ENCODE data around the gene PLEKHA8.

The PLEKHA8 gene

DNA sequence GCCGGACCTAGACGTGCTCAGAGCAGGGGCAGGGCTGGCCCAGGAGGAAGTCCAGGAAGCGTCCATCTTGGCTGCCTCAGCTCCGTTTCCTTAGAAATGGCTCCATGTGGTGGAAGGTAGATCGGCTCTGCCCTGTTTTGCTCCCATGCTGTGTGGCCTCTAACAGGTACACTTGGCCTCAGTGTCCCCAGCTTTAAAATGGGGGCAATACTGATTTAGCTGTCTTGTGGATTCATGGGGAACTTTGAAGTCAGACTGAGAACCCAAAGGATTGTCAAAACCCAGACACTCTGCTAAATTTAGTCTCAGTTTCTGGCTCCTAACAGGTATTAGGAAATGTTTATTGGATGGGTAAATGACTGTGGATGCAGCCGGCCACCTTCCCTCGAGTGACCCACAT is 122.5 kb downstream of the PLEKHA8 start:
- no peak overlapping the region for H3K4me3 Mint-ChIP-seq
- no peak for DNase-seq
- ATAC-seq (replicated peaks), result no peak
- H3K27me3 Mint-ChIP-seq, result no peaks in the 10 kb centered on the region
- no peak overlapping the region for H3K27ac Mint-ChIP-seq
- no peaks in the 10 kb centered on the region for H3K9me3 Mint-ChIP-seq
- H3K4me1 Mint-ChIP-seq (ENCODE audit: low read depth in 2 of 2), result peaks cover 0 to 3% of the 10 kb centered on the region in 2 donors
- H3K36me3 Mint-ChIP-seq (ENCODE audit: insufficient read depth), result peaks cover 5% of the 10 kb centered on the region

DNA sequence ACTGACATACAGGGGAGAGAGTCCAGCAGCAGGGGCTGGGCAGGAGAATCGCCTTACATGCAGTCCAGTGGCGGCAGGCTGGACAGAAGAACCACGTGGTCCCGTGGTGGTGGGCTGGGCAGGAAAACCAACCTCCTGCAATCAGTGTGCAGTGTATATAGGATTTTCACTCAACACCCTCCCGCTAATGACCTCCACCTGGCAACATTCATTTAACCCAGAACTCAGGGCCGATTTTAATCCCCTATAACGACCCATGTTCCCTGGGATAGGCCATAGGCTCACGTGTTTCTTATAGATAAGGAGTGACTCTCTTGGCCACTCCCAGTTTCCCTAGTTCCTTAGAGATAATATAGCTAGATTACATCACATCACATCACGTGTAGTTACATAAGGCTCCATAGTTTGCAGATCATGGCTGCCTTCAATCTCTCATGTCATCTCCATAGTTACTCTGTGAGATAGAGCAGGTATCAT is 125.9 kb downstream of the PLEKHA8 start:
- H3K27me3 Mint-ChIP-seq, result no peaks in the 10 kb centered on the region
- H3K9me3 Mint-ChIP-seq, result no peaks in the 10 kb centered on the region
- no peak for ATAC-seq (replicated peaks)
- H3K27ac Mint-ChIP-seq, result no peak overlapping the region
- H3K4me3 Mint-ChIP-seq, result no peak overlapping the region
- DNase-seq, result no peak
- peaks cover 5% of the 10 kb centered on the region for H3K36me3 Mint-ChIP-seq (ENCODE audit: insufficient read depth)
- peaks cover 2 to 3% of the 10 kb centered on the region in 2 donors for H3K4me1 Mint-ChIP-seq (ENCODE audit: low read depth in 2 of 2)

- H3K9me3 Mint-ChIP-seq, result no peaks in the 10 kb centered on the region
- peaks cover 9% of the 10 kb centered on the region for H3K36me3 Mint-ChIP-seq (ENCODE audit: insufficient read depth)
- ATAC-seq (replicated peaks) (no peak), DNase-seq (no peak)
- H3K27me3 Mint-ChIP-seq, result no peaks in the 10 kb centered on the region
- peaks cover 8 to 13% of the 10 kb centered on the region in 2 donors for H3K4me1 Mint-ChIP-seq (ENCODE audit: low read depth in 2 of 2)
- H3K4me3 Mint-ChIP-seq, result no peak overlapping the region
- no peak overlapping the region for H3K27ac Mint-ChIP-seq
These were observed 127.3 kb downstream of the PLEKHA8 start for GRCh38 chr7:30155481-30155880.

- peak overlapping the region in 1 of 2 donors; percentile 46 for H3K27ac Mint-ChIP-seq
- H3K27me3 Mint-ChIP-seq, result no peaks in the 10 kb centered on the region
- DNase-seq (no peak), ATAC-seq (replicated peaks) (peak; percentile 31)
- peak overlapping the region in 1 of 2 donors; percentile 20 for H3K4me3 Mint-ChIP-seq
- H3K36me3 Mint-ChIP-seq (ENCODE audit: insufficient read depth), result peaks cover 12% of the 10 kb centered on the region
- no peaks in the 10 kb centered on the region for H3K9me3 Mint-ChIP-seq
- H3K4me1 Mint-ChIP-seq (ENCODE audit: low read depth in 2 of 2), result peaks cover 12 to 23% of the 10 kb centered on the region in 2 donors
These were observed 129.0 kb downstream of the PLEKHA8 start for GRCh38 chr7:30157204-30157603.

GRCh38 chr7:30159163-30159562 is 131.0 kb downstream of the PLEKHA8 start:
- peaks cover 26 to 35% of the 10 kb centered on the region in 2 donors for H3K4me1 Mint-ChIP-seq (ENCODE audit: low read depth in 2 of 2)
- DNase-seq (no peak), ATAC-seq (replicated peaks) (no peak)
- H3K9me3 Mint-ChIP-seq, result no peaks in the 10 kb centered on the region
- H3K27ac Mint-ChIP-seq, result peak overlapping the region in 1 of 2 donors; percentile 59
- peak overlapping the region in 1 of 2 donors; percentile 25 for H3K4me3 Mint-ChIP-seq
- H3K27me3 Mint-ChIP-seq, result no peaks in the 10 kb centered on the region
- peaks cover 19% of the 10 kb centered on the region for H3K36me3 Mint-ChIP-seq (ENCODE audit: insufficient read depth)

- H3K36me3 Mint-ChIP-seq (ENCODE audit: insufficient read depth), result peaks cover 15% of the 10 kb centered on the region
- peak overlapping the region; percentile 4 to 59 for H3K27ac Mint-ChIP-seq
- H3K27me3 Mint-ChIP-seq, result no peaks in the 10 kb centered on the region
- H3K4me3 Mint-ChIP-seq, result peak overlapping the region in 1 of 2 donors; percentile 25
- peaks cover 28 to 38% of the 10 kb centered on the region in 2 donors for H3K4me1 Mint-ChIP-seq (ENCODE audit: low read depth in 2 of 2)
- ATAC-seq (replicated peaks) (no peak), DNase-seq (no peak)
- no peaks in the 10 kb centered on the region for H3K9me3 Mint-ChIP-seq
These were observed 131.5 kb downstream of the PLEKHA8 start for GRCh38 chr7:30159698-30160143.

- DNase-seq, result no peak
- H3K27ac Mint-ChIP-seq, result peak overlapping the region; percentile 4 to 59
- no peaks in the 10 kb centered on the region for H3K9me3 Mint-ChIP-seq
- H3K36me3 Mint-ChIP-seq (ENCODE audit: insufficient read depth), result peaks cover 14% of the 10 kb centered on the region
- H3K4me1 Mint-ChIP-seq (ENCODE audit: low read depth in 2 of 2), result peaks cover 28 to 38% of the 10 kb centered on the region in 2 donors
- ATAC-seq (replicated peaks), result no peak
- H3K4me3 Mint-ChIP-seq, result peak overlapping the region in 1 of 2 donors; percentile 5
- no peaks in the 10 kb centered on the region for H3K27me3 Mint-ChIP-seq
These were observed 132.1 kb downstream of the PLEKHA8 start for GRCh38 chr7:30160329-30160728.

- Mint-ChIP-seq H3K4me3 (peak overlapping the region; percentile 71 to 80), H3K36me3 (ENCODE audit: insufficient read depth) (peaks cover 14% of the 10 kb centered on the region), H3K9me3 (no peaks in the 10 kb centered on the region), H3K27me3 (no peaks in the 10 kb centered on the region), H3K27ac (peak overlapping the region; percentile 79 to 94), H3K4me1 (ENCODE audit: low read depth in 2 of 2) (peaks cover 28 to 38% of the 10 kb centered on the region in 2 donors)
- DNase-seq (no peak), ATAC-seq (replicated peaks) (no peak)
These were observed 133.9 kb downstream of the PLEKHA8 start for GRCh38 chr7:30162133-30162532.

- Mint-ChIP-seq H3K4me1 (ENCODE audit: low read depth in 2 of 2) (peaks cover 27 to 38% of the 10 kb centered on the region in 2 donors), H3K27me3 (no peaks in the 10 kb centered on the region), H3K36me3 (ENCODE audit: insufficient read depth) (peaks cover 14% of the 10 kb centered on the region), H3K27ac (peak overlapping the region; percentile 79 to 94), H3K4me3 (peak overlapping the region; percentile 71 to 80), H3K9me3 (no peaks in the 10 kb centered on the region)
- peak in 2 of 3 experiments; percentile 3 to 10 for DNase-seq
- ATAC-seq (replicated peaks), result peak; percentile 41
These were observed 134.5 kb downstream of the PLEKHA8 start for GRCh38 chr7:30162622-30163124.

GRCh38 chr7:30163231-30163894 is 135.2 kb downstream of the PLEKHA8 start:
- Mint-ChIP-seq H3K4me3 (peak overlapping the region; percentile 71 to 80), H3K27me3 (no peaks in the 10 kb centered on the region), H3K27ac (peak overlapping the region; percentile 79 to 94), H3K4me1 (ENCODE audit: low read depth in 2 of 2) (peaks cover 27 to 38% of the 10 kb centered on the region in 2 donors), H3K9me3 (no peaks in the 10 kb centered on the region), H3K36me3 (ENCODE audit: insufficient read depth) (peaks cover 14% of the 10 kb centered on the region)
- DNase-seq, result peak; percentile 27 to 53 (median 35)
- peak; percentile 83 for ATAC-seq (replicated peaks)

DNA sequence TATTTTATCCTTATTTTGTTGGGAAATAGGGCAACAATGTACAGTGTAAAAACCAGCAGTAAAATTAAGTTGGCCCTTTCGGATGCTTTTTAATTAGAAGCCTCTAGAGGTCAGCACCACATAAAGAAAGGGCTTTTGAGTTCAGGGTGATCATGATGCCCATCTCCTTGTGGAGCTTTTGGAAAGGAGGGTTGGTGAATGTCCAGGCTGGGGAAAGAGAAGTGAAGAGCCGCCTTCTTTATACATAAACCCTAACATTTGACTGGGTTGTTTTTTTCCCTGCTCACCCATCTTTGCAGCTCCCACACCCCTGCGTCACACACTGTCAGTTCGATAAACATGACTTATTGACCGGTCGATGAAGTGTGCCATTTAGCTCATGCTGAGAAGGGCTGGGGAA is 136.4 kb downstream of the PLEKHA8 start:
- Mint-ChIP-seq H3K4me3 (no peak overlapping the region), H3K27ac (peak overlapping the region in 1 of 2 donors; percentile 79), H3K4me1 (ENCODE audit: low read depth in 2 of 2) (peaks cover 25 to 34% of the 10 kb centered on the region in 2 donors), H3K36me3 (ENCODE audit: insufficient read depth) (peaks cover 11% of the 10 kb centered on the region), H3K9me3 (no peaks in the 10 kb centered on the region), H3K27me3 (no peaks in the 10 kb centered on the region)
- ATAC-seq (replicated peaks) (no peak), DNase-seq (no peak)

GRCh38 chr7:30165590-30165989 is 137.4 kb downstream of the PLEKHA8 start:
- peaks cover 21 to 24% of the 10 kb centered on the region in 2 donors for H3K4me1 Mint-ChIP-seq (ENCODE audit: low read depth in 2 of 2)
- peaks cover 11% of the 10 kb centered on the region for H3K36me3 Mint-ChIP-seq (ENCODE audit: insufficient read depth)
- H3K27ac Mint-ChIP-seq, result no peak overlapping the region
- ATAC-seq (replicated peaks) (no peak), DNase-seq (no peak)
- H3K27me3 Mint-ChIP-seq, result no peaks in the 10 kb centered on the region
- H3K4me3 Mint-ChIP-seq, result no peak overlapping the region
- H3K9me3 Mint-ChIP-seq, result no peaks in the 10 kb centered on the region

- Mint-ChIP-seq H3K36me3 (ENCODE audit: insufficient read depth) (peaks cover 8% of the 10 kb centered on the region), H3K4me1 (ENCODE audit: low read depth in 2 of 2) (peaks cover 19% of the 10 kb centered on the region in 2 donors), H3K27me3 (no peaks in the 10 kb centered on the region), H3K4me3 (no peak overlapping the region), H3K9me3 (no peaks in the 10 kb centered on the region), H3K27ac (no peak overlapping the region)
- DNase-seq, result no peak
- ATAC-seq (replicated peaks), result no peak
These were observed 138.1 kb downstream of the PLEKHA8 start for GRCh38 chr7:30166155-30166840.
